ENCODE results near the gene ANKRD13D. TPM values are rescaled to one million over a fixed set of nuclear protein-coding genes. Genes with fewer than 3 reads are reported as not detected.

Gene ANKRD13D
- total and polyA plus RNA-seq, 10 donors: 65.2 to 151 (median 126) TPM

DNA sequence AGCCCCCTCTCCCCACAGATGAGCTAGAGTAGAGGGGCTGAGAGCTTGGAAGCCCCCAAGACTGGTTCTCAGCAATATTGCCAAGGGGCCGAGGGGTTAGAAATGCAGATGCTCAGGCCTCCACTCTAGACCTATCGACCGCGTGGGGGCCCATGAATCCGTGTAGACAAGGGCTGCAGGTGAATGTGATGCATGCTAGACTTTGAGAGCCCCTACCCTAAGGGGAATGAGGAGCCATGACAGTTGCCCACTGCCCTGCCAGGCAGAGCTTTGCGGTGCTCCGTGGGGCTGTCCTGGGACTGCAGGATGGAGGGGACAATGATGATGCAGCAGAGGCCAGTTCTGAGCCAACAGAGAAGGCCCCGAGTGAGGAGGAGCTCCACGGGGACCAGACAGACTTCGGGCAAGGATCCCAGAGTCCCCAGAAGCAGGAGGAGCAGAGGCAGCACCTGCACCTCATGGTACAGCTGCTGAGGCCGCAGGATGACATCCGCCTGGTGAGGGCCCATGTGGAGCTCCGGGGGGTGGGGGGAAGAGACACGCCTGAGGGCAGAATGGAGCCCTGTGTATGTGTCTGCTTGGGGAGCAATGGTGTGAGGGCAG is 15.5 kb downstream of the ANKRD13D start:
- peaks cover 12 to 55% (median 33%) of the 10 kb centered on the region in 6 donors for H3K4me1 ChIP-seq
- peaks cover 0 to 60% (median 42%) of the 10 kb centered on the region in 6 donors for H3K36me3 ChIP-seq
- intact Hi-C loops (cut with DNase I; ENCODE audit: low total_unique reads): no loop called here
- whole genome bisulfite sequencing, 5 donors: 86 to 94% (median 90%) methylated on average over 14 of the region's 14 CpGs
- H3K27ac ChIP-seq: peak overlapping the region in 4 of 8 donors; percentile 88 to 96 (median 90)
- H3K9me3 ChIP-seq: no peaks in the 10 kb centered on the region
- DNase-seq: peak; percentile 69
- H3K4me3 ChIP-seq: peak overlapping the region in 7 of 8 donors; percentile 70 to 91 (median 78)
- no peak for TF ChIP-seq POLR2AphosphoS5 (IDR thresholded peaks at IDR 0.05)
- TF ChIP-seq, protein P1, sequence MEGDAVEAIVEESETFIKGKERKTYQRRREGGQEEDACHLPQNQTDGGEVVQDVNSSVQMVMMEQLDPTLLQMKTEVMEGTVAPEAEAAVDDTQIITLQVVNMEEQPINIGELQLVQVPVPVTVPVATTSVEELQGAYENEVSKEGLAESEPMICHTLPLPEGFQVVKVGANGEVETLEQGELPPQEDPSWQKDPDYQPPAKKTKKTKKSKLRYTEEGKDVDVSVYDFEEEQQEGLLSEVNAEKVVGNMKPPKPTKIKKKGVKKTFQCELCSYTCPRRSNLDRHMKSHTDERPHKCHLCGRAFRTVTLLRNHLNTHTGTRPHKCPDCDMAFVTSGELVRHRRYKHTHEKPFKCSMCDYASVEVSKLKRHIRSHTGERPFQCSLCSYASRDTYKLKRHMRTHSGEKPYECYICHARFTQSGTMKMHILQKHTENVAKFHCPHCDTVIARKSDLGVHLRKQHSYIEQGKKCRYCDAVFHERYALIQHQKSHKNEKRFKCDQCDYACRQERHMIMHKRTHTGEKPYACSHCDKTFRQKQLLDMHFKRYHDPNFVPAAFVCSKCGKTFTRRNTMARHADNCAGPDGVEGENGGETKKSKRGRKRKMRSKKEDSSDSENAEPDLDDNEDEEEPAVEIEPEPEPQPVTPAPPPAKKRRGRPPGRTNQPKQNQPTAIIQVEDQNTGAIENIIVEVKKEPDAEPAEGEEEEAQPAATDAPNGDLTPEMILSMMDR (IDR thresholded peaks at IDR 0.05 in 8 of 11, conservative IDR thresholded peaks at IDR 0.05 in 3 of 11): no peak
- no peak for TF ChIP-seq POLR2A (IDR thresholded peaks at IDR 0.05)
- H3K27me3 ChIP-seq (replicated peaks in 1 of 7): no peaks in the 10 kb centered on the region

DNA sequence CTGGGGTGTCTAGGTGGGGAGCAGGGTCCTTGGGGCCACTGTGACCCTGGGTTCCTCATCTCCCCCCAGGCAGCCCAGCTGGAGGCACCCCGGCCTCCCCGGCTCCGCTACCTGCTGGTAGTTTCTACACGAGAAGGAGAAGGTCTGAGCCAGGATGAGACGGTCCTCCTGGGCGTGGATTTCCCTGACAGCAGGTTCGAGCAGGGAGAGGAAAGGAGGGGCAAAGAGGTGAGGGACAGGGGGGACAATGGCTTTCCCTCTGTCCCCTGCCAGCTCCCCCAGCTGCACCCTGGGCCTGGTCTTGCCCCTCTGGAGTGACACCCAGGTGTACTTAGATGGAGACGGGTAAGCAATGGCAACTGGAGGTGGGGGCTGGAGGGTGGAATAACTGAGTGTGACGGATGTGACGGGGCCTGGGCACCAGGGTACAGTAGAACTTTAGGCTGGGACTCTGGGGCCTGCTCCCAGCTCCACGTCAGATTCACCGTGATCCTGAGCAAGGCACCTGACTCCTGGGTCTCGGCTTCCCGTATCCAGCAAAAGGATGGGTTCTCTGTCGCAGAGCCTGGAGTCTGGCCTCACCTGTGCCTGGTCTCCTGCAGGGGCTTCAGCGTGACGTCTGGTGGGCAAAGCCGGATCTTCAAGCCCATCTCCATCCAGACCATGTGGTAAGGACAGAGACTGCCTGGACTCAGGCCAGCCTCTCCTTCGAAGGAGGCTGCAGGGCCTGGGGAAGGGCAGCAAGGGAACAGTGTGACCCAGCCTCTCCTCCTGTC is 17.9 kb downstream of the ANKRD13D start:
- H3K27ac ChIP-seq: no peak overlapping the region
- peaks cover 0 to 60% (median 24%) of the 10 kb centered on the region in 6 donors for H3K36me3 ChIP-seq
- WGBS, 5 donors: 86 to 94% (median 92%) methylated on average over 19 of the region's 19 CpGs
- no peaks in the 10 kb centered on the region for H3K27me3 ChIP-seq (replicated peaks in 1 of 7)
- TF ChIP-seq POLR2AphosphoS5 (IDR thresholded peaks at IDR 0.05): no peak
- TF ChIP-seq, protein P1 (IDR thresholded peaks at IDR 0.05 in 8 of 11, conservative IDR thresholded peaks at IDR 0.05 in 3 of 11): no peak
- no peak for TF ChIP-seq POLR2A (IDR thresholded peaks at IDR 0.05)
- DNase-seq: peak; percentile 63
- no peaks in the 10 kb centered on the region for H3K9me3 ChIP-seq
- intact Hi-C loops (cut with DNase I; ENCODE audit: low total_unique reads): no loop called here
- H3K4me1 ChIP-seq: peaks cover 12 to 55% (median 28%) of the 10 kb centered on the region in 6 donors
- no peak overlapping the region for H3K4me3 ChIP-seq

DNA sequence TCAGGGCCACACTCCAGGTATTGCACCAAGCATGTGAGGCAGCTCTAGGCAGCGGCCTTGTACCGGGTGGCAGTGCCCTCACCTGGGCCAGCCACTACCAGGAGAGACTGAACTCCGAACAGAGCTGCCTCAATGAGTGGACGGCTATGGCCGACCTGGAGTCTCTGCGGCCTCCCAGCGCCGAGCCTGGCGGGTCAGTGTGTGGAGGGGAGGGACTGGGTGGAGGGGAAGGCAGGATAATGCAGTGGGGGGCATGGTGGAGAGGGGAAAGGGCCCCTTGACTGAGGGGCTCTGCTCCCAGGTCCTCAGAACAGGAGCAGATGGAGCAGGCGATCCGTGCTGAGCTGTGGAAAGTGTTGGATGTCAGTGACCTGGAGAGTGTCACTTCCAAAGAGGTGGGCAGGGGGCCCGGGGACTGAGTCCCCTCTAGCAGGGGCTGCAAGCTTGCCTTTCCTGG is 18.5 kb downstream of the ANKRD13D start:
- Histone ChIP-seq H3K36me3 (peaks cover 0 to 55% (median 19%) of the 10 kb centered on the region in 6 donors), H3K27me3 (replicated peaks in 1 of 7) (no peaks in the 10 kb centered on the region), H3K27ac (no peak overlapping the region), H3K4me1 (peaks cover 10 to 55% (median 27%) of the 10 kb centered on the region in 6 donors), H3K9me3 (no peaks in the 10 kb centered on the region), H3K4me3 (no peak overlapping the region)
- WGBS, 5 donors: 85 to 94% (median 91%) methylated on average over 9 to 12 of the region's 12 CpGs
- intact Hi-C loops (cut with DNase I; ENCODE audit: low total_unique reads): no loop called here
- peak; percentile 65 for DNase-seq
- TF ChIP-seq POLR2AphosphoS5 (IDR thresholded peaks at IDR 0.05) (no peak), POLR2A (IDR thresholded peaks at IDR 0.05) (no peak)
- TF ChIP-seq, protein P1 (IDR thresholded peaks at IDR 0.05 in 8 of 11, conservative IDR thresholded peaks at IDR 0.05 in 3 of 11): no peak
